Erythroblast (primary cell): ENCODE data around the gene KCNK6.

Experiments
- GATA1 ChIP-seq: IDR thresholded peaks from 2 replicates; pipeline ENCODE4 v1.6.1; 2011; ENCODE audit warnings: low read depth, mild to moderate bottlenecking, control low read depth, low read length, moderate library complexity
- POLR2A ChIP-seq: IDR thresholded peaks from 2 replicates; pipeline ENCODE4 v1.6.1; 2011; ENCODE audit warnings: mild to moderate bottlenecking, low read length

DNA sequence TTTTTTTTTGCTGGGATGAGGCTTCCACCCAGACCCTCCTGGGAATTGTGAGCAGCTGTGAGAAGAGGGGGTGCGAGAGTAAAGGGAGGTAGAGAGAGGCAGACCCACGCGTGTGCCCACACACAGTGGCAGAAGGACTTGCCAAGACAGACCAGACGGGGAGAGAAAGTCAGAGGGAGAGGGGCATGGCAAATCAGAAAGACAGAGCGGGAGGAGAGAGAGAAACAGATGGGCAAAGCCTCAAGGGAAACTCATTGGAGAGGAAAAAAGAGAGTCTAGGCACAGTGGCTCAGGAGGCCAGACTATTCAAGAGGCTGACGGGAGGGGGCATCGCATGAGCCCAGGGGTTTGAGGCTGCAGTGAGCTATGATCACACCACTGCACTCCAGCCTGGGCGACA is 33.0 kb downstream of the KCNK6 start:
- TF ChIP-seq POLR2A (no peak), GATA1 (no peak)
